HG02759 (cell line): Measurements from ENCODE around the gene TMEM11.
"Not testable (repeated sequence)": the region's sequence is repeated elsewhere in the genome, so short reads cannot be mapped to it uniquely, and the experiment has no call there.

Experiments used
- ATAC-seq: cut with Tn5 transposase; IDR thresholded peaks from one replicate; pipeline ENCODE4 v1.9.1; 2021; ENCODE audit warnings: mild to moderate bottlenecking, moderate library complexity; ENCODE audit not compliant: unreplicated experiment

The TMEM11 gene

DNA sequence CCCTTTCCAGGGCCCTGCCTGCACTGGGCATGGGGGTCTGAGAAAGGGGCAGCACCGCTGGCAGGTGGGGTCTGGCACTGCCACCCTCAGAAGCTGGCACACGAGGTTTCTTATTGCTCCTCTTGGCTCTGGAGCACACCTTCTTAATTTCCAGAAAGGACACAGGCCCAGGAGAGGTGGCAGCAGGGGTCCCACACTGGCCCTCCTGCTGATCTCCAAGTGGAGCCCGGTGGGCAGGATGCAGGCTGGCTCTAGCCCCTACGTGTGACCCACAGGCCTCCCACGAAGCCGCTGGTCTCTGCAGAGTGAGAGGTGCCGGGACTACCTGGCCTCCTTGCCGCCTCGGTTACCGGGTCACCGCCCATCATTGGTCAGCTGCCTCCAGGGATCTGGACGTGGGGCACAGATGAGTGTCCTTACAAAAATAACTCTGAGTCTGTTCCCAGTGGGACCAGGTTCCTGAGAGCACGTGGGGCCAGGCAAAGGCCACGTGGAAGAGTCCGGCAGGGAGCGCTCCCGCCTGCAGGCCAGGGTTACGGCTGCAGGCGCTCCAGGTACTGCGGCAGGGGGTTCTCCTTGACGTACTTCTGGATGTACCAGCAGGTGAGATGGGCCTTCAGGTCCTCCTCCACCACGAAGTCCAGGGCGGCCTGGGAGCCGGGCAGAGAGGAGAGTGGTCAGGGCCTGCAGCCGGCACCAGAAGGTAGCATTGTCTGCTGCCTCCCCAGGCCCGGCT is 29.0 kb upstream of the TMEM11 start:
- ATAC-seq, result no peak

DNA sequence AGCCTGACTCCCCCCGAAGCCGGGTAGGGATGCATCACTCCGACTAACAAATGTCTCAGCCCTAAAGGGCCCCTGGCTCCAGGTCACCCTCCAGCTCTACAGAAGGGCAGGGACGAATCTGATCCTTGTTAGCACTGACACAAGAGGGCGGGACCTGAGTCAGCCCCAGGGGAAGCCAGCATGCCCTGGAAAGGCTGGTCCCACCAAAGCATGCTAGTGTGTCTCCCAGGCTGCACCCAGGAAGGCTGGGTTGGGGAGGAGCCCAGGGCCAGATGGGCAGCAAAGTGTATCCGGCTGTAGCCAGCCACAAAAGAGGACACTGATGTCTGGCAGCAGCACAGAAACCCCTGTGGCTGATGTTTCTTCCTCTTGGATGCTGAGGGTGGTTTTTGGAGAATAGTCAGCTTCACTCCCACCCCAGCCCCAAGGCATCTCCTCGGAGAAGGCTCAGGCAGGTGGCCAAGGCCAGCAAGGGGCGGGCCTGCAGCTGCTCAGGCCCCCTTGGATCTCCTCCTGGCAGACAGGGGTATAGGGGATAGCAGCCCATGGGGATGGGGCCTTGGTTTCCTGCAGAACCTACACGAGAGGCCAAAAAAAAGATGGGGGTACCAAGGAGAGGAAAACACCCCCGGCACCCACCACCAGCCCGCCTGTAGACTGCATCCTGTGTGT is 28.2 kb upstream of the TMEM11 start:
- no peak for ATAC-seq

DNA sequence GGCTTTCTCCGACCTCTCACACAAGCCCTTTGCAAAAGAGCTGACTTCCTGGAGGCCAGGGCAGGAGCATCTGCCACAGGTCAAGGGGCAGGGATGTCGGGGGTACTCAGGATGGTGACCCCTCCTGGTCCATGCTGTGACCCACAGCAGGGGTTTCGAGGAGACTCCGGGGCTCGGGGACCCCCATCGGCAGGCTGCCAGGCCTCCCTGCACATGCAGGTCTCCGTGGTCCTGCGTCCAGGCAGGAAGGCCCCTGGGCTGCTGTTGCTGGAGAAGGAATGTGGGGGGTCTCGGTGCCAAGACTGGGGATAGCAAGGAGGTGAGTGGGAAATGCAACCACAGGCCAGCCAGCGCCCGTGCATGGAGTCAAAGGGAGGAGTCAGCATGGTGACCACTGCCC is 27.6 kb upstream of the TMEM11 start:
- ATAC-seq, result no peak

DNA sequence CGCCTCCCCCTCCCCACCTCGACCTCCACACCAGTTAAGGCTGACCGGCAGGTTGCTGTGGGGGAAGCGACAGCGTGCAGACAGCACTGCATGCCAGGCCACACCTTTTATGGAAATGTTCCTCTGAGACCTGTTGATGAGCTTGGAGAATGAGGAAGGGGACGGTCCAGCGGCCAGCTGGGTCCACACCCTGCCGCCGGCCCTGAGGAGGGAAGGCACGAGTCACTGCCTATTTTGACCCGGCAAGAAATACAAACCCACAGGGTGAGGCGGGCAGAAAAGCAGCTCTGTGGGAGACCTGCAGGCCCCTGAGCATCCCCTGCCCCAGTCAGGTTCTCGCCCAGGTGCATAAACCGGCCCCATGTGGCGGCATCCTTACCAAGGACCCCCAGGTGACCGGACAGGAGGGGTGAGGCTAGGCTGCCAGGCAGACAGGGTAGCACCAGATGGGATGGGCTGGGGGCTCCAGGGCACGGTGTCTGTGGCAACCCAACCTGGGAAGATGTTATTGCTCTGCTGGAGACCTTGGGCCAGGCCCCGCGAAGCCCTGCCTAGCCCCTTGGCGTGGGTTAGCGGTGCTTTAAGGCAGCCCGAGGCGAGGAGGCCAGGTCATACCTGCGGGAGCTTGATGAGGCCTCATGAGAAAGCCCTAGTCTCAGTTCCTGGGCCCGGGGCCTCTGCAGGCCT is 26.6 kb upstream of the TMEM11 start:
- no peak for ATAC-seq

DNA sequence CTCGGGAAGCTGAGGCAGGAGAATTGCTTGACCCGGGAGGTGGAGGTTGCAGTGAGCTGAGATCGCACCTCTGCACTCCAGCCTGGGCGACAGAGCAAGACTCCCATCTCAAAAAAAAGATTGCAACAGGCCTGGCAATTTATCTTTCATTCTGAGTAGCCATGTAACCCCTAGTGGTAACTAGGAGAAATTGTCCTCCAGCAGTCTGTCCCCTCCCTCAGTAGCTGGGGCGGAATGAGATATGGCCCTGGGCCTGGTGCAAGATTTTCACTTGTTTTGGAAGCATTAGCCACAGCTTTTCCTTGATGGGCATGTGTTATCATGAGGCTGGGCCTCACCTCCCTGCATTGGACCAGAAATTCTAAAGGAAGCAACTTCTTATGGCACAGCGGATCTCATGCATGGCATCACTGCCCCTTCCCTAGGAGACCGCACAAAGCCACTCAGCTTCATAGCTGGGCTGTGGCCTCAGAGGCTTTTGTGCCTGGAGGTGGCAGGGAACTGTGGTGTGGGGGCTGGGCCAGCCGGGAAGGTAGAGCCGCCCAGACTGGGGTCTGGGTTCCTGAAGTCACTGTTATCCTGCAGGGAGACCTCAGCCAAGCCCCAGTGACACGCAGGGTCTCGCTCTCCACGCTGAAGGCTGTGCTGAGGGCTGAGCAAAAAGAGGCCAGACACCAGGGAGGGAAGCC is 25.9 kb upstream of the TMEM11 start:
- no peak for ATAC-seq

DNA sequence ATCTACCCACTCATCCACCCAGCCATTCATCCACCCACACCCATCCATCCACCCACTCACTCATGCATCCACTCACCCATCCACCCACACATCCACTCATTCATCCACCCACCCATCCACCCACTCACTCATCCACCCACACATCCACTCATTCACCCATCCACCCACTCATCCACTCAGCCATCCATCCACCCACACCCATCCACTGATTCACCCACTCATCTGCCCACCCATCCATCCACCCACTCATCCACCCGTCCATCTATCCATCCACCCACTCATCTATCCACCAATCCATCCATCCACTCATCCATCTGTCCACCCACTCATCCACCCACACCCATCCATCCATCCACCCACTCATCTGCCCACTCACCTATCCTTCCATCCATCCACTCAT is 22.0 kb upstream of the TMEM11 start:
- no peak for ATAC-seq

DNA sequence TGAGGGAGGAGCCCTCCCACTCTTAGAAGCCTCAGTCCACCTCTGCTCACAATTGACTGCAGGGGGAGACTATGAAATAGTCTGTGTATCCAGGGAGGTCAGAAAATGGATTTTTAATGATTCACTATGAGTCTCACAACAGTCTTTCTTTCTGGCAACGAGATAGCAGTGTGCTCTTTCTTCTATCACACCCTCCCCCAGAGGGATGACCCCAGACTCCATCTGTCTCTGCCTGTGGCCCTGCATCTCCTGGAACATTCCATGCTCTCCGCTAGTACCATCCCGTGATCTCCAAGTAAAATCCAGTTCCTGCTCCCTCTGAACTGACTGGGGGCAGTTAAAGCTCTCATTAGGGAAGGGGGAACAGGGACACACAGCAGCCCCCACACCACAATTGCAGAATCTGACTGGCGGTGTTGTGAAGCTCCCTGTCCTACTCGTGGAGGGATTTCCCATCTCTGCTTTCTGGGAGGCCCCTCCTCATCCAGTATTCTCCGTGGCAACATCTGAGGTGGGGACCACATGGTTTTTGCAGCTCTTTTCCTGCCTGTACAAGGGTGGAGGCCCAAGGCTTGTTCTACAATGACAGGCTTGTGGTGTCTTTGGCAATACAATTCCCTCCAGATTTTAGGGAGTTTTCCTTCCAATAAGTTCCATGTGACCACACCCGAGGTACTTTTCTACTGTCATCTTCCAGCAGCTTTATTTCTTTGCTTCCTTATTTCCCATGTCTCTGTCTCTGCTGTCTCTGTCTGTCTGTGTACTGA is 19.8 kb upstream of the TMEM11 start:
- ATAC-seq, result no peak

DNA sequence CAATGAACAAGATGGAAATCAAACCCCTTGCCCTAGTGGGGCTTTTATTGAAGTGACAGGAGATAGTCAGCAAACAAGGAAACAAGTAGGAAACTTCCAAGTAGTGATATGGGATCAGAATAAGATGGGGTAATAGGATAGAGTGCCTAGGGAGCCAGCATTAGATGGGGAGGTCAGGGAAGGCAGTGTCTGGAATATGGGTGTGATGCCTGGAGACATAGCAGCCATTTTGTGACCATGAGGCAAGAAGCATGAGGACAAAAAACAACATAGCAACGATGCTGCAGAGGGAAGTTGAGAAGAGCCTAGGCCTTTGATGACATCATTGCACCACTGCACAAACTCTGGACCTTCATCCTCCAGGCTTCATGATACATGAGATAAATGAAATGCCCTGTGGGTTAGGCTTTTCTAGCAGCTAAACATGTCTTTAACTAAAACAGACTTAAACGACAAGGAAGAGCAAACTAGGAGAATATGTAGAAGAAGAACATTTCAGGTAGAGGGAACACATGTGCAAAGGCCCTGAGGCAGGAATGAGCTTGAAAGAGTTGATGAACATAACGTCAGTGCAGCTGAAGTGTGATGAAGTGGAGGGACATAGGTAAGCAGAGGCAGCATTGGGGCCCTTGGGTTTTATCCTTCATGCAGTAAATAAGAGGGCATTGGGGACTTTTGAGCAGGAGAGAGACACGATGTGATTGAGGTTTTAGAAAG is 18.2 kb upstream of the TMEM11 start:
- no peak for ATAC-seq

DNA sequence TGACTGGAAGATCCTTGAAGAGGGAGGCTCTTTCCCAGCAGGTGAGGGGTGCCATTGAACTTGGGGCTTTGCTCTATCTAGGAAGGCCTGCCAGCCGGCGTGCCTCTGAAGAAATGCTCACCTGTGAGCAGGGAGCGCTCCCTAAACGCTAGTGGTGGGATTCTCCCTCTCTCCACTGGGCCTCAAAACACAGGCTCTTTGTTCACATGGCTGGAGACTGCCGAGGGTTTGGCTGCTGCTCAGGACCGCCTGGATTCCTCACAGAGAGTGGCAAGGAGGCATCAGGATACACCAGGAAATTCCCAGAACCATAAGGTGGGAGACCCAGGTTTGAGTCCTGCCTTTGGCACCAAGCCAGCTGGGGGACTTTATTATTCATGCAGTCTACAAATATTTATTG is 17.6 kb upstream of the TMEM11 start:
- ATAC-seq, result no peak

DNA sequence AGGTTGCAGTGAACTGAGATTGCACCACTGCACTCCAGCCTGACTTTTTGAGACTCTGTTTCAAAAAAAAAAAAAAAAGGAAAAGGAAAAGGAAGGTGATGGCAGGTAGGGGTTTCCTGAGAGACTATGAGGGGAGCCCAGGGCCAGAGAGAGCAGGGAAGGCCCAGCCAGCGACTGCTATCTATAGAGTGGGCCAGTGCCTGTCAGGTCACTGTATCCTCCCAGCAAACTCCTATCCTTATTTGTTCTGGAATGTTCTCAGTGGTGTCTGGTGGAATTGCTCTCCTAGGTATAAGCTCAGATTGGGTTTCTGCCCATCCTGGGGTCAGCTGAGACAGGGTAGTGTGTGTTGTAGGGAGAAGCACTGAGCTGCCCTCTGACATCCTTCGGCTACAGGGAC is 14.9 kb upstream of the TMEM11 start:
- no peak for ATAC-seq

DNA sequence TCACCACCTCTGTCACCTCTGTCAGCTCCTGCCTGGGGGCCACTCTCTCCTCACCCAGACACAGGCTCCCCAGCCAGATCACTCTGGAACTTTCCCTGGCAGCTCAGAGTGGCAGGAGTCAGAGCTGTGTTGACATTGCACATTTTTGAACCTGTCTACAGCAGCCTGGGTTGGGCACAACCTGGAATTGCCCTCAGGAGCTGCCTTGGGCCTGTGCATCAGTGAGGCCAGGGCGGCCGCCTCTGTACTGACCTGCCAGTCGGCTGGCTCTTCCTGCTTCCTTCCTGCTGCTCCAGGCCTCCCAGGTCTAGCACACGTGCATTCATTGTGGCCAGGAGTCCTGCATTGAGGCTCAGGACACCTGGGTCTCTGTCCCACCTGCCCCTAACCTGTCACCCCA is 14.2 kb upstream of the TMEM11 start:
- no peak for ATAC-seq

DNA sequence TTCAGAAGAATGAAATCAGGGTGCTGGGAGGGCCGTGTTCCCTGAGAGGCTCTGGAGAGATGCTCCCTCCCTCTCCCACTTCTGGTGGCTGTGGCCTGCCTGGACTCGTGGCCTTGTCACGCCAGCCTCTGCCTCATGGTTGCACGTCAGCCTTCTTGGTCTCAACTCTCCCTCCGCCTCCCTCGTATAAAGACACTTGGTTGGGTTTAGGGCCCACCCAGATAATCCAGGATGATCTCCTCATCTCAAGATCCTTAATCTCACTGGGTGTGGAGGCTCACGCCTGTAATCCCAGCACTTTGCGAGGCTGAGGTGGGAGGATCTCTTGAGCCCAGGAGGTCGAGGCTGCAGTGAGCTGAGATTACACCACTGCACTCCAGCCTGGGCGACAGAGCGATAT is 13.3 kb upstream of the TMEM11 start:
- ATAC-seq, result not testable (repeated sequence)

DNA sequence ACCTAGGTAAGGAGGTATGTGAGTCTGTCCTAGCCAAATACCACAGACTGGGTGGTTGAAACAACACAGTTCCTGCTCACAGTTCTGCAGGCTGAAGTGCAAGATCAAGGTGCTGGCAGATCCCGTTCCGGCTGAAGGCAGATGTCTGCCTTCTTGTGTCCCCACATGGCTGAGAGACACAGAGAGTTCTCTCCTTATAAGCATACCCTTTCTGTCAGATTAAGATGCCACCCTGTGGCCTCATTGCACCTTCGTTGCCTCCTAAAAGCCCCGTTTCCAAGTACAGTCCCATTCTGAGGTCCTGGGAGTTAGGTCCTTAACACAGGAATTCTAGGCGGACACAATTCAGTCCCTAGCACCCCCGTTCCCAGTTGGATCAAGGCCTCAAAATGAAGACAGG is 9.1 kb upstream of the TMEM11 start:
- no peak for ATAC-seq

DNA sequence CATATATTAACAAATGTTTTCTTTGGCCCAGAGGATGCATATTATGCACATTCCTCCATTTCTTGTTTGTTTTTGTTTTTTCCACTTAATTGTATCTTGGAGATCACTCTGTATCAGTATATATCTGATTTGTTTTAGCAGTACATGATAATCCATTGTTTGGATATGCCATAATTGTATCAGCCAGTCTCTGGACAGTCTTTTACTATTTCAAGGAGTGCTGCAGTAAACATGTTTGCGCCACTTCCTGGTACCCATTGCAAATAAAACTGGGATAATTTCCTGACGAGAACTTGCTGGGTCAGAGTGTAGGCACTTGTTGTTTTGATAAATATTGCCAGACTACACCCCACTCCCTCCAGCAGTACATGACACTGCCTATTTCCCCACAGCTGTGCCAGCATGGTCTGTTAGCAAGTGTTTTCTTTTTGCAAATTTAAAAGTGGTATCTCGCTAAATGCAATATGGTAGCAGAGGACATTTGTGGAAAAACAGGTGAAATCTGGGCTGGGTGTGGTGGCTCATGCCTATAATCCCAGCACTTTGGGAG is 4.9 kb upstream of the TMEM11 start:
- no peak for ATAC-seq

DNA sequence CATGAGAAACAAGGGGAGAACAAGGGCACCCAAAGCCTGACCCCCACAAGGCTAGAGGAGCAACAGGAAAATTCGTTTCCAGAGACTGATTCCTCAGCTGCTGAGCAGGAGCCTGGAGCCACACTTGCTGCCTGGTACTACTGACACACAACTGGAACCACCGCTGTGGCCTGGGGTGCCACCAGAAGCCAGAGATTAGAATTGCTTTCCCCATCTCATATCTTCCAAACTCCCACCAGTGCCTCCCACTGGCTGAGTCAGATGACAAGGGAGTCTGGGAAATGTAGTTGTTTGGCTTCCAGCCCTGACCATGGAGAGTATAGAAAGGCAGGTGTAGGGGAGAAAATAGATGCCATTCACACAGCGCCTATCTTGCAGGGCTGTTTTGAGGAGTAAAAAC is 4.1 kb upstream of the TMEM11 start:
- no peak for ATAC-seq

DNA sequence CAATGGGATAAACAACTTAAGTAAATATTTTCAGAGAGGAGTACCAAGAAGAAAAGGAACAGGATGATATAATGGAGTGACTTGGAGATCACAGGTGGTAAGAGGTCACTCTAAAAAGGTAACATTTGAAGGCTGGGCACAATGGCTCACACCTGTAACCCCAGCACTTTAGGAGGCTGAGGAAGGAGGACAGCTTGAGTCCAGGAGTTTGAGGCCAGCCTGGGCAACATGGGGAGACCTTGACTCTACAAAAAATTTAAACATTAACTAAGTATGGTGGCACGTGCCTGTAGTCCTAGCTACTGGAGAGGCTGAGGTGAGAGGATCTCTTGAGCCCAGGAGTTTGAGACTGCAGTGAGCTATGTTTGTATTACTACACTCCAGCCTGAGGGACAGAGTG is 3.4 kb upstream of the TMEM11 start:
- ATAC-seq, result no peak

DNA sequence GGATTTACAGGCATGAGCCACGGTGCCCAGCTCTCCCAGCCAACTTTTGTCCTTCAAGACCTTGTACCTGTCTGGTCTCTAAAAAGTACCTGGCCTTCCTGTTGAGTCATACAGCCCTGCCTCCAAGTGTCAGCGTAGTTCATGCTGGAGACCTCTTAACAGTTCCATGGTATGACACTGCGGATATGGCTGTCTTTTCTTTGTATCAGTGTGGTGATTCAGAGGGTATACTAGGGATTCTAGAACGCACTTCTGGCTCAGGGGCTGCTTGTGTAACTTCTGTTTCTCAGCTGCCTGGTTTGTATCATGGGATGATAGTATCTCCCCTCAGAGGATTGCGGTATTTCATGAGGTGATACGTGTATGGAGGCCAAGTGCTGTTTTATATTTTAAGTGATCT is 2.0 kb upstream of the TMEM11 start:
- ATAC-seq, result no peak

DNA sequence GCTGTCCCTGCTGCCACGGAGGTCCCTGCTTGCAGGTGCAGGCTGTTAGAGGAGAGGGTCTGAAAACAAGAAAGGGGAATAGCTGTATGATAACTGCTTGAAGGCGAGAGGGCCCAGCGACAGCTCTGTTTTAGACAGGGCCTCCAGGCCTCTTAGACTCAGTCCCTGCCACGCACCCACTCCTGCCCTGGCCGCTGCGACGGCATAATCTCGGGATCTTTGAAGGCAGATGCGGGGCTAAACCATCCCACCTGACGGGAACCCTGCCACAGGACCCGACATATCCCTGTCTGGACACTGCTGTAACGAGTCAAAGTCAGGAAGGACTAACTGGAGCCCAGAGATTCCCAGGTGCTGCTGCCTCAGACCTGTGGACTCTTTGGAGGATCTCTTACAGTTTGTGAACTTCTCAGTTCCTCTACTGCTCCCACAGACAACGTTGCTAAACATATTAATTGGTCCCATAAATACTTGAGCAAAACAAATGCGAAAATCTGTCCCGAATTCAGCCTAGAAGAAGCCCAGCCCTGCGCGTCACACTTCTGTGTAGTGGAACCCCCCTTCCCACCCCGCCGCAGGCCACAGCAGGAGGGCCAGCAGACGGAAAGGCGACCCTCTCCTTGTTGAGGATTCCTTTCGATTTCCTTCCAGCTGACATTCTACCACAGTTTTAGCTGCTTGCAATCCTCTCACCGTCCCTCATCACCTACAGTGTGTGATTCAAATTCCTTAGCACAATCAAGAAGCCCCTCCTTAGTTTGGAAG is 998 bp upstream of the TMEM11 start:
- peak; percentile 9 for ATAC-seq

DNA sequence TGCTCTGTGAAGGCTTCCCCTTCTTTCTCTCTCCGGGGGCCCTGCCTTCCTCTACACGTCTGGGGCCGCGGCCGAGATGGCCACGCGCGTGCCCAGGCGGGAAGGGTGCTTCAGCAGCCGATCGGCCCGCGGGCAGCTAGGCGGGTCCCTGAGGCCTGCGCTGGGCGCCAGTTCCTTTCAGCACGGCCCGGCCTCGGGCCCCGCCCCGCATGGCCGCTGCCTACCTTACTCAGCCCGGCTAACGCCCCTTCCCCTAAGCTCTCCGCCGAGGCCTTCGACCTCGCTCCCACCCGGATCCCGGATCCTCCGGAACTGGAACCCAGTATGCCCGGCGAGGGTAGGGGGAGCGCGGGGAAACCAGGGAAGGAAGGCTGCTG is 335 bp downstream of the TMEM11 start:
- peak; percentile 12 for ATAC-seq
